Stimulated activated memory B cell treated with anti-CD40 and anti-IgM and Interleukin-4, amounts not matched to agents 10 μg/mL and 1 μg/mL and 100 μg/mL, for 72 hours (primary cell): ENCODE results near the gene DGCR6.
"Not testable (repeated sequence)": the region's sequence is repeated elsewhere in the genome, so short reads cannot be mapped to it uniquely, and the experiment has no call there.

Experiments
- ATAC-seq: fragments of 150-1000 bp; cut with Tn5 transposase; 2 replicates; pipeline ENCODE4 v1.10.0; 2021
- H3K27ac Mint-ChIP-seq: one replicate; pipeline ENCODE4 v1.8.0; 2022; ENCODE audit warnings: mild to moderate bottlenecking, mixed read lengths
- H3K27me3 Mint-ChIP-seq: one replicate; pipeline ENCODE4 v1.8.0; 2022; ENCODE audit warnings: mixed read lengths
- H3K36me3 Mint-ChIP-seq: one replicate; pipeline ENCODE4 v1.8.0; 2022; ENCODE audit warnings: mixed read lengths
- H3K4me1 Mint-ChIP-seq: one replicate; pipeline ENCODE4 v1.8.0; 2022; ENCODE audit warnings: mixed read lengths
- H3K4me3 Mint-ChIP-seq: one replicate; pipeline ENCODE4 v1.8.0; 2022; ENCODE audit warnings: mild to moderate bottlenecking, moderate library complexity, mixed read lengths
- H3K9me3 Mint-ChIP-seq: one replicate; pipeline ENCODE4 v1.8.0; 2022; ENCODE audit warnings: mixed read lengths

Gene DGCR6

GRCh38 chr22:18917818-18918217 is 11.7 kb downstream of the DGCR6 start:
- not testable (repeated sequence) for ATAC-seq, H3K4me1 Mint-ChIP-seq, H3K36me3 Mint-ChIP-seq, H3K4me3 Mint-ChIP-seq, H3K27me3 Mint-ChIP-seq, H3K9me3 Mint-ChIP-seq, H3K27ac Mint-ChIP-seq

GRCh38 chr22:18920257-18920902 is 14.3 kb downstream of the DGCR6 start:
- not testable (repeated sequence) for ATAC-seq, H3K4me3 Mint-ChIP-seq, H3K9me3 Mint-ChIP-seq, H3K27ac Mint-ChIP-seq, H3K4me1 Mint-ChIP-seq, H3K36me3 Mint-ChIP-seq, H3K27me3 Mint-ChIP-seq

GRCh38 chr22:18925368-18926064 is 19.4 kb downstream of the DGCR6 start:
- H3K27me3 Mint-ChIP-seq, result no peaks in the 10 kb centered on the region
- H3K27ac Mint-ChIP-seq, result no peak overlapping the region
- no peak overlapping the region for H3K4me3 Mint-ChIP-seq
- H3K9me3 Mint-ChIP-seq, result no peaks in the 10 kb centered on the region
- no peaks in the 10 kb centered on the region for H3K4me1 Mint-ChIP-seq
- no peaks in the 10 kb centered on the region for H3K36me3 Mint-ChIP-seq
- ATAC-seq, result no peak

- no peak for ATAC-seq
Measured at GRCh38 chr22:18927020-18927419, 20.9 kb downstream of the DGCR6 start.

GRCh38 chr22:18927573-18927972 is 21.5 kb downstream of the DGCR6 start:
- no peaks in the 10 kb centered on the region for H3K4me1 Mint-ChIP-seq
- ATAC-seq, result peak; percentile 34

More at GRCh38 chr22:18927020-18927419, 20.9 kb downstream of the DGCR6 start:
- no peaks in the 10 kb centered on the region for H3K9me3 Mint-ChIP-seq
- H3K36me3 Mint-ChIP-seq, result no peaks in the 10 kb centered on the region
- H3K27me3 Mint-ChIP-seq, result no peaks in the 10 kb centered on the region
- H3K27ac Mint-ChIP-seq, result no peak overlapping the region
- no peak overlapping the region for H3K4me3 Mint-ChIP-seq
- no peaks in the 10 kb centered on the region for H3K4me1 Mint-ChIP-seq

GRCh38 chr22:18929459-18929858 is 23.3 kb downstream of the DGCR6 start:
- Mint-ChIP-seq H3K4me3 (no peak overlapping the region), H3K27ac (no peak overlapping the region), H3K4me1 (no peaks in the 10 kb centered on the region), H3K9me3 (no peaks in the 10 kb centered on the region), H3K27me3 (no peaks in the 10 kb centered on the region), H3K36me3 (no peaks in the 10 kb centered on the region)
- ATAC-seq, result no peak

More at GRCh38 chr22:18927573-18927972, 21.5 kb downstream of the DGCR6 start:
- H3K27me3 Mint-ChIP-seq, result no peaks in the 10 kb centered on the region
- H3K27ac Mint-ChIP-seq, result no peak overlapping the region
- H3K9me3 Mint-ChIP-seq, result no peaks in the 10 kb centered on the region
- no peaks in the 10 kb centered on the region for H3K36me3 Mint-ChIP-seq
- no peak overlapping the region for H3K4me3 Mint-ChIP-seq

- Mint-ChIP-seq H3K4me1 (no peaks in the 10 kb centered on the region), H3K27me3 (no peaks in the 10 kb centered on the region), H3K9me3 (no peaks in the 10 kb centered on the region), H3K27ac (no peak overlapping the region), H3K4me3 (no peak overlapping the region), H3K36me3 (no peaks in the 10 kb centered on the region)
- no peak for ATAC-seq
Measured at GRCh38 chr22:18931905-18932652, 26.0 kb downstream of the DGCR6 start.

GRCh38 chr22:18933914-18934313 is 27.8 kb downstream of the DGCR6 start:
- Mint-ChIP-seq H3K27ac (no peak overlapping the region), H3K36me3 (no peaks in the 10 kb centered on the region), H3K27me3 (no peaks in the 10 kb centered on the region), H3K4me3 (no peak overlapping the region), H3K4me1 (no peaks in the 10 kb centered on the region), H3K9me3 (no peaks in the 10 kb centered on the region)
- no peak for ATAC-seq

- not testable (repeated sequence) for H3K36me3 Mint-ChIP-seq, H3K4me1 Mint-ChIP-seq, H3K27ac Mint-ChIP-seq, ATAC-seq, H3K9me3 Mint-ChIP-seq, H3K4me3 Mint-ChIP-seq, H3K27me3 Mint-ChIP-seq
Measured at GRCh38 chr22:18934688-18935087, 28.6 kb downstream of the DGCR6 start.

GRCh38 chr22:18935889-18936529 is 29.9 kb downstream of the DGCR6 start, which contains the start of gene PRODH:
PRODH (minus strand) TSS chr22:18936293; CDS start chr22:18936287, 6 bp downstream.
- ATAC-seq, result no peak
- no peak within 1 kb of the TSS for H3K4me3 Mint-ChIP-seq
- no peaks in the 10 kb centered on the region for H3K36me3 Mint-ChIP-seq
- H3K9me3 Mint-ChIP-seq, result no peaks in the 10 kb centered on the region
- no peaks in the 10 kb centered on the region for H3K4me1 Mint-ChIP-seq
- H3K27ac Mint-ChIP-seq, result no peak within 1 kb of the TSS
- H3K27me3 Mint-ChIP-seq, result no peaks in the 10 kb centered on the region

- not testable (repeated sequence) for ATAC-seq, H3K27ac Mint-ChIP-seq, H3K27me3 Mint-ChIP-seq, H3K9me3 Mint-ChIP-seq, H3K36me3 Mint-ChIP-seq, H3K4me1 Mint-ChIP-seq, H3K4me3 Mint-ChIP-seq
Measured at GRCh38 chr22:18938691-18939090, 32.6 kb downstream of the DGCR6 start.

GRCh38 chr22:18947105-18947504 is 41.0 kb downstream of the DGCR6 start:
- not testable (repeated sequence) for H3K9me3 Mint-ChIP-seq, H3K4me1 Mint-ChIP-seq, H3K4me3 Mint-ChIP-seq, ATAC-seq, H3K36me3 Mint-ChIP-seq, H3K27ac Mint-ChIP-seq
- H3K27me3 Mint-ChIP-seq, result peaks cover 34% of the 10 kb centered on the region

GRCh38 chr22:18947905-18948304 is 41.8 kb downstream of the DGCR6 start:
- H3K4me1 Mint-ChIP-seq, result no peaks in the 10 kb centered on the region
- H3K36me3 Mint-ChIP-seq, result no peaks in the 10 kb centered on the region
- no peak overlapping the region for H3K4me3 Mint-ChIP-seq
- H3K9me3 Mint-ChIP-seq, result no peaks in the 10 kb centered on the region
- H3K27me3 Mint-ChIP-seq, result peaks cover 41% of the 10 kb centered on the region
- no peak for ATAC-seq
- H3K27ac Mint-ChIP-seq, result no peak overlapping the region

GRCh38 chr22:18950141-18950540 is 44.0 kb downstream of the DGCR6 start:
- Mint-ChIP-seq H3K4me3 (no peak overlapping the region), H3K9me3 (no peaks in the 10 kb centered on the region), H3K36me3 (no peaks in the 10 kb centered on the region), H3K27ac (no peak overlapping the region), H3K4me1 (no peaks in the 10 kb centered on the region), H3K27me3 (peaks cover 60% of the 10 kb centered on the region)
- no peak for ATAC-seq

GRCh38 chr22:18952022-18952421 is 45.9 kb downstream of the DGCR6 start:
- Mint-ChIP-seq H3K27ac (no peak overlapping the region), H3K9me3 (no peaks in the 10 kb centered on the region), H3K27me3 (peaks cover 67% of the 10 kb centered on the region), H3K36me3 (no peaks in the 10 kb centered on the region), H3K4me3 (no peak overlapping the region), H3K4me1 (no peaks in the 10 kb centered on the region)
- ATAC-seq, result no peak
